HCT116 (cell line): Measurements from ENCODE around the gene UTP11. TPM values are rescaled to one million over a fixed set of nuclear protein-coding genes. Genes with fewer than 3 reads are reported as not detected.

Source experiments
- ATAC-seq: fragments of 200-7000 bp; cut with Tn5 transposase; 2 replicates; pipeline ENCODE4 v1.9.1; 2020; ENCODE audit warnings: mild to moderate bottlenecking, moderate library complexity
- BruUV-seq: library from RNA; stranded (reverse); fragments of 400-500 nt; replicated peaks from 2 replicates; lab custom pipeline; 2021; lab: Mats Ljungman, UMichigan
- CTCF ChIA-PET: fragments of 300-600 bp; sonication (Branson Sonifier 250); formaldehyde crosslinking; loops from one replicate; lab custom pipeline; 2021; ENCODE audit warnings: antibody characterized with exemption; lab: Charles Lee
- POLR2A ChIA-PET: fragments of 300-600, 350-600 bp; sonication (Branson Sonifier 250); formaldehyde crosslinking; loops from one replicate; lab custom pipeline; 2021; ENCODE audit warnings: antibody characterized with exemption; lab: Charles Lee
- RAD21 ChIA-PET, 2 experiments: fragments of 300-600 bp; sonication (Branson Sonifier 250); formaldehyde crosslinking; loops; one replicate each; lab custom pipeline; 2023; ENCODE audit warnings: low total read pairs in 2 of 2; ENCODE audit not compliant: uncharacterized antibody in 2 of 2, unreplicated experiment in 2 of 2, low non-redundant PET in 1 of 2; lab: Charles Lee
- DNase-seq: peaks from one replicate; pipeline ENCODE4 v3.0.0-alpha.2; 2010; ENCODE audit warnings: low read depth, low spot score
- H2AFZ ChIP-seq: fragments of 200-600 bp; shearing (Covaris generic), sonication (generic); 2 replicates; pipeline ENCODE4 v1.6.1; 2017; ENCODE audit warnings: low read depth, mixed run types, mixed read lengths, antibody characterized with exemption, low read length; ENCODE audit not compliant: poor library complexity, severe bottlenecking
- H3K27ac ChIP-seq: 2 replicates; pipeline ENCODE4 v1.5.1; 2012; ENCODE audit warnings: low read depth, low read length
- H3K27me3 ChIP-seq: fragments of 200-600 bp; sonication (generic); 2 replicates; pipeline ENCODE4 v1.6.1; 2016; ENCODE audit warnings: mixed run types, low read length, mixed read lengths; ENCODE audit not compliant: insufficient read depth
- H3K36me3 ChIP-seq, 2 experiments: fragments of 200-500 bp in 1 of 2; fragments of 200-600 bp in 1 of 2; sonication (Bioruptor generic) in 1 of 2; sonication (generic) in 1 of 2; 2 replicates each; pipeline versions ENCODE4 v1.5.1 to v1.6.1; 2014 to 2016; ENCODE audit warnings: low read length in 2 of 2, inconsistent platforms in 1 of 2, mixed read lengths in 1 of 2, mixed run types in 1 of 2; ENCODE audit not compliant: insufficient read depth in 2 of 2, control insufficient read depth in 1 of 2
- H3K4me1 ChIP-seq, 2 experiments: fragments of 200-600 bp in 1 of 2; sonication (generic) in 1 of 2; 2 replicates each; pipeline versions ENCODE4 v1.5.1 to v1.6.1; 2012 to 2017; ENCODE audit warnings: low read length in 2 of 2, inconsistent platforms in 1 of 2, mild to moderate bottlenecking in 1 of 2, mixed read lengths in 1 of 2, mixed run types in 1 of 2, moderate library complexity in 1 of 2; ENCODE audit not compliant: insufficient read depth in 2 of 2, control insufficient read depth in 1 of 2
- H3K4me2 ChIP-seq: fragments of 200-600 bp; sonication (generic); 2 replicates; pipeline ENCODE4 v1.6.1; 2017; ENCODE audit warnings: mixed run types, low read length, mixed read lengths
- H3K4me3 ChIP-seq, 2 experiments: fragments of 200-600 bp in 1 of 2; sonication (generic) in 1 of 2; replicated peaks in 1 of 2; 2 replicates each; pipeline ENCODE4 v1.5.1; 2011 to 2016; ENCODE audit warnings: low read length in 2 of 2, control low read depth in 1 of 2, low read depth in 1 of 2, mild to moderate bottlenecking in 1 of 2, mixed read lengths in 1 of 2, mixed run types in 1 of 2
- H3K79me2 ChIP-seq: fragments of 200-600 bp; sonication (generic); 2 replicates; pipeline ENCODE4 v1.6.1; 2017; ENCODE audit warnings: mild to moderate bottlenecking, mixed run types, low read length, moderate library complexity, mixed read lengths; ENCODE audit not compliant: insufficient read depth
- H3K9ac ChIP-seq: fragments of 200-600 bp; sonication (generic); 2 replicates; pipeline ENCODE4 v1.6.1; 2016; ENCODE audit warnings: low read length, mixed read lengths
- H3K9me2 ChIP-seq: fragments of 200-600 bp; sonication (generic), shearing (Covaris generic); 2 replicates; pipeline ENCODE4 v1.6.1; 2017; ENCODE audit warnings: mixed run types, mild to moderate bottlenecking, moderate library complexity; ENCODE audit not compliant: insufficient read depth
- H3K9me3 ChIP-seq, 2 experiments: fragments of 200-500 bp in 1 of 2; fragments of 200-600 bp in 1 of 2; sonication (Bioruptor generic) in 1 of 2; sonication (generic) in 1 of 2; 2 replicates each; pipeline ENCODE4 v1.6.1; 2014 to 2017; ENCODE audit warnings: low read length in 2 of 2, mixed read lengths in 2 of 2, inconsistent platforms in 1 of 2, low read depth in 1 of 2, mild to moderate bottlenecking in 1 of 2, mixed run types in 1 of 2, moderate library complexity in 1 of 2; ENCODE audit not compliant: control insufficient read depth in 1 of 2, insufficient read depth in 1 of 2
- H4K20me1 ChIP-seq: fragments of 200-600 bp; sonication (generic), shearing (Covaris generic); 2 replicates; pipeline ENCODE4 v1.6.1; 2017; ENCODE audit warnings: mixed run types, mild to moderate bottlenecking, moderate library complexity; ENCODE audit not compliant: insufficient read depth
- CBX3 ChIP-seq: IDR thresholded peaks from 2 replicates; pipeline ENCODE4 v1.6.1; 2012; ENCODE audit warnings: low read depth
- CTCF ChIP-seq, 3 experiments: fragments of 200-600 bp in 1 of 3; sonication (generic) in 1 of 3; IDR thresholded peaks in 2 of 3; conservative IDR thresholded peaks in 1 of 3; 2 replicates each; pipeline ENCODE4 v1.5.1; 2012 to 2017; ENCODE audit warnings: low read depth in 2 of 3, low read length in 2 of 3, antibody characterized with exemption in 1 of 3, borderline replicate concordance in 1 of 3, control low read depth in 1 of 3, mild to moderate bottlenecking in 1 of 3, mixed read lengths in 1 of 3, mixed run types in 1 of 3, moderate library complexity in 1 of 3; ENCODE audit not compliant: insufficient read depth in 1 of 3
- EGR1 ChIP-seq: IDR thresholded peaks from 2 replicates; pipeline ENCODE4 v1.6.1; 2012; ENCODE audit warnings: low read depth
- ELF1 ChIP-seq: IDR thresholded peaks from 2 replicates; pipeline ENCODE4 v1.6.1; 2012; ENCODE audit warnings: low read depth, borderline replicate concordance
- FOSL1 ChIP-seq: IDR thresholded peaks from 2 replicates; pipeline ENCODE4 v1.6.1; 2012; ENCODE audit warnings: low read depth
- JUND ChIP-seq: IDR thresholded peaks from 2 replicates; pipeline ENCODE4 v1.6.1; 2012
- MAX ChIP-seq: IDR thresholded peaks from 2 replicates; pipeline ENCODE4 v1.6.1; 2012
- POLR2A ChIP-seq: IDR thresholded peaks from 2 replicates; pipeline ENCODE4 v1.7.0; 2011; ENCODE audit warnings: borderline replicate concordance; ENCODE audit not compliant: insufficient read depth, insufficient read length; ENCODE audit errors: extremely low read depth
- ZBTB33 ChIP-seq: IDR thresholded peaks from 2 replicates; pipeline ENCODE4 v1.6.1; 2011; ENCODE audit warnings: mild to moderate bottlenecking, low read length, moderate library complexity; ENCODE audit not compliant: insufficient replicate concordance; ENCODE audit errors: extremely low read depth
- ZFX ChIP-seq: fragments of 450-650 bp; IDR thresholded peaks from 2 replicates; pipeline ENCODE4 v1.6.1; 2017
- ZNF274 ChIP-seq: fragments of 200-500 bp; sonication (Bioruptor generic); IDR thresholded peaks from 2 replicates; pipeline ENCODE4 v1.6.1; 2014; ENCODE audit warnings: mild to moderate bottlenecking, low read depth, low read length, inconsistent platforms
- intact Hi-C: fragments of 100-400 bp; cut with micrococcal nuclease; formaldehyde crosslinking; loops from 2 replicates; pipeline ENCODE4 v1.10.0; 2022
- total RNA-seq: library from RNA; stranded (reverse); gene quantifications from one replicate; pipeline ENCODE4 v1.2.1, GENCODE V29; 2021; ENCODE audit not compliant: unreplicated experiment

The UTP11 gene
- total RNA-seq, 1 experiment from 2014 or later = 47.5 TPM

- TF ChIP-seq FOSL1 (no peak), ZNF274 (no peak), POLR2A (no peak), ELF1 (no peak), CBX3 (no peak)
- TF ChIP-seq, all 23 proteins: peak for 0
These were observed 29.0 kb upstream of the UTP11 start (continued) for GRCh38 chr1:37983546-37983945.

- BruUV-seq = no TSS peak
- H3K36me3 ChIP-seq = peaks cover 24 to 42% of the 10 kb centered on the region in 2 experiments
- CTCF ChIA-PET = no interaction called here
These were observed 24.9 kb upstream of the UTP11 start for GRCh38 chr1:37987679-37988078.

GRCh38 chr1:37989361-37989930 lies 23.1 kb upstream of the UTP11 start:
- POLR2A ChIA-PET = interaction anchor here (1.4 kb wide), 1 partner anchor 181 kb away, joined by 3 read pairs; the partner anchor contains the start of genes C1orf122 and YRDC
- Histone ChIP-seq H4K20me1 (peaks cover 5% of the 10 kb centered on the region; the same call in 1 of the 2 replicates), H3K79me2 (peaks cover 33% of the 10 kb centered on the region), H3K27me3 (no peaks in the 10 kb centered on the region), H3K9me2 (no peaks in the 10 kb centered on the region), H3K27ac (peak overlapping the region; percentile 66), H3K9ac (peak overlapping the region; percentile 90), H3K4me3 (peak overlapping the region; percentile 87 to 98), H3K9me3 (no peaks in the 10 kb centered on the region), H3K36me3 (peaks cover 17 to 36% of the 10 kb centered on the region in 2 experiments), H3K4me1 (peaks cover 5 to 13% of the 10 kb centered on the region in 2 experiments; a peak in 3 of 4 replicates), H2AFZ (no peak overlapping the region), H3K4me2 (peak overlapping the region; percentile 69)
- intact Hi-C loops = no loop called here
- DNase-seq (no peak), ATAC-seq (peak; percentile 52)
- CTCF ChIA-PET = no interaction called here
- TSS peak; percentile 69 for BruUV-seq
- no peak for TF ChIP-seq EGR1
- TF ChIP-seq JUND = no peak
- TF ChIP-seq CTCF (IDR thresholded peaks at IDR 0.05 in 2 of 3, conservative IDR thresholded peaks at IDR 0.05 in 1 of 3; ENCODE audit: borderline replicate concordance in 1 of 3, insufficient read depth in 1 of 3, low read depth in 2 of 3, low read length in 2 of 3) = no peak
- peak; percentile 51; the same call in 1 of the 2 replicates for TF ChIP-seq ZFX
- no peak for TF ChIP-seq MAX
- no peak for TF ChIP-seq ZBTB33
- RAD21 ChIA-PET = no interaction called here

More at GRCh38 chr1:37987679-37988078, 24.9 kb upstream of the UTP11 start:
- Histone ChIP-seq H3K27me3 (no peaks in the 10 kb centered on the region), H4K20me1 (peaks cover 5% of the 10 kb centered on the region; the same call in 1 of the 2 replicates), H3K4me3 (no peak overlapping the region), H3K4me2 (no peak overlapping the region), H3K9ac (no peak overlapping the region), H3K79me2 (peaks cover 33% of the 10 kb centered on the region), H3K9me2 (no peaks in the 10 kb centered on the region), H3K27ac (no peak overlapping the region), H3K4me1 (peaks cover 5 to 13% of the 10 kb centered on the region in 2 experiments; a peak in 3 of 4 replicates), H3K9me3 (no peaks in the 10 kb centered on the region), H2AFZ (no peak overlapping the region)
- TF ChIP-seq ZNF274 = no peak
- DNase-seq (no peak), ATAC-seq (no peak)
- intact Hi-C loops = no loop called here
- ChIA-PET POLR2A (no interaction called here), RAD21 (no interaction called here)
